H9 (cell line): ENCODE data around the gene AGA. TPM values are rescaled to one million over a fixed set of nuclear protein-coding genes. Genes with fewer than 3 reads are reported as not detected.

Experiments used
- DNase-seq: peaks from one replicate; pipeline ENCODE4 v3.0.0-alpha.2; 2017
- H2AFZ ChIP-seq: one replicate; pipeline ENCODE4 v1.6.1; 2013; ENCODE audit warnings: mild to moderate bottlenecking, low read length, control low read depth, moderate library complexity
- H2AK5ac ChIP-seq: 2 replicates; pipeline ENCODE4 v1.6.1; 2013; ENCODE audit warnings: low read length, control low read depth, mixed read lengths; ENCODE audit not compliant: insufficient read length
- H2BK120ac ChIP-seq: one replicate; pipeline ENCODE4 v1.6.1; 2013; ENCODE audit warnings: low read depth, mild to moderate bottlenecking, low read length, control low read depth, inconsistent platforms; ENCODE audit not compliant: poor library complexity, severe bottlenecking
- H2BK12ac ChIP-seq: 2 replicates; pipeline ENCODE4 v1.6.1; 2013; ENCODE audit warnings: low read length, control low read depth, mixed read lengths, low read depth; ENCODE audit not compliant: insufficient read length
- H2BK15ac ChIP-seq: 2 replicates; pipeline ENCODE4 v1.6.1; 2013; ENCODE audit warnings: low read depth, low read length, control low read depth
- H2BK20ac ChIP-seq: one replicate; pipeline ENCODE4 v1.6.1; 2013; ENCODE audit warnings: low read depth, mild to moderate bottlenecking, low read length, control low read depth, inconsistent platforms; ENCODE audit not compliant: poor library complexity, severe bottlenecking
- H2BK5ac ChIP-seq: 2 replicates; pipeline ENCODE4 v1.6.1; 2013; ENCODE audit warnings: low read length, control low read depth, mixed read lengths; ENCODE audit not compliant: insufficient read length
- H3K14ac ChIP-seq: 2 replicates; pipeline ENCODE4 v1.6.1; 2013; ENCODE audit warnings: low read length, control low read depth; ENCODE audit not compliant: insufficient read depth
- H3K18ac ChIP-seq: 2 replicates; pipeline ENCODE4 v1.6.1; 2013; ENCODE audit warnings: low read depth, mild to moderate bottlenecking, mixed read lengths, low read length, control low read depth; ENCODE audit not compliant: insufficient read length
- H3K23ac ChIP-seq: 2 replicates; pipeline ENCODE4 v1.6.1; 2013; ENCODE audit warnings: low read length, control low read depth, mixed read lengths, low read depth; ENCODE audit not compliant: insufficient read length
- H3K23me2 ChIP-seq: 2 replicates; pipeline ENCODE4 v1.6.1; 2013; ENCODE audit warnings: low read depth, mild to moderate bottlenecking, mixed read lengths, low read length, control low read depth; ENCODE audit not compliant: insufficient read length, poor library complexity, severe bottlenecking
- H3K27ac ChIP-seq: 2 replicates; pipeline ENCODE4 v1.5.1; 2013; ENCODE audit warnings: low read length, control low read depth, mixed read lengths, low read depth; ENCODE audit not compliant: insufficient read length
- H3K27me3 ChIP-seq: 2 replicates; pipeline ENCODE4 v1.6.1; 2013; ENCODE audit warnings: low read length, control low read depth, inconsistent platforms; ENCODE audit not compliant: insufficient read depth
- H3K4ac ChIP-seq: 2 replicates; pipeline ENCODE4 v1.6.1; 2013; ENCODE audit warnings: low read depth, mild to moderate bottlenecking, control low read depth, inconsistent platforms, low read length, moderate library complexity
- H3K4me1 ChIP-seq: 2 replicates; pipeline ENCODE4 v1.6.1; 2013; ENCODE audit warnings: low read length, control low read depth, inconsistent platforms; ENCODE audit not compliant: insufficient read depth
- H3K4me2 ChIP-seq: 2 replicates; pipeline ENCODE4 v1.6.1; 2013; ENCODE audit warnings: low read length, control low read depth, mixed read lengths; ENCODE audit not compliant: insufficient read length, insufficient read depth
- H3K56ac ChIP-seq: 2 replicates; pipeline ENCODE4 v1.6.1; 2013; ENCODE audit warnings: low read depth, mild to moderate bottlenecking, mixed read lengths, low read length, control low read depth; ENCODE audit not compliant: insufficient read length
- H3K79me1 ChIP-seq: 2 replicates; pipeline ENCODE4 v1.6.1; 2013; ENCODE audit warnings: low read depth, mild to moderate bottlenecking, moderate library complexity, low read length, control low read depth, inconsistent platforms; ENCODE audit not compliant: insufficient read depth, poor library complexity, severe bottlenecking
- H3K79me2 ChIP-seq: 2 replicates; pipeline ENCODE4 v1.6.1; 2013; ENCODE audit warnings: low read length, control low read depth, inconsistent platforms; ENCODE audit not compliant: insufficient read depth
- H3K9ac ChIP-seq: 2 replicates; pipeline ENCODE4 v1.6.1; 2013; ENCODE audit warnings: low read length, control low read depth, mixed read lengths; ENCODE audit not compliant: insufficient read length; ENCODE audit errors: extremely low read depth
- H3K9me3 ChIP-seq: one replicate; pipeline ENCODE4 v1.6.1; 2013; ENCODE audit warnings: low read depth, low read length, inconsistent platforms; ENCODE audit not compliant: control insufficient read depth
- H3T11ph ChIP-seq: one replicate; pipeline ENCODE4 v1.6.1; 2013; ENCODE audit warnings: mild to moderate bottlenecking, low read length, control low read depth, inconsistent platforms
- H4K20me1 ChIP-seq: one replicate; pipeline ENCODE4 v1.6.1; 2013; ENCODE audit not compliant: control insufficient read depth, insufficient read length, insufficient read depth
- H4K5ac ChIP-seq: 2 replicates; pipeline ENCODE4 v1.6.1; 2013; ENCODE audit warnings: low read depth, mild to moderate bottlenecking, mixed read lengths, low read length, control low read depth; ENCODE audit not compliant: insufficient read length
- H4K8ac ChIP-seq: replicated peaks from 2 replicates; pipeline ENCODE4 v1.6.1; 2013; ENCODE audit warnings: low read length, control low read depth, mixed read lengths, low read depth; ENCODE audit not compliant: insufficient read length
- H4K91ac ChIP-seq: 2 replicates; pipeline ENCODE4 v1.6.1; 2013; ENCODE audit warnings: low read depth, mild to moderate bottlenecking, moderate library complexity, mixed read lengths, low read length, control low read depth; ENCODE audit not compliant: insufficient read length
- H3K27ac Mint-ChIP-seq, 3 experiments: 2 replicates in 2 of 3; 3 replicates in 1 of 3; pipeline ENCODE4 v1.8.0; 2020 to 2021; ENCODE audit warnings: mixed read lengths in 3 of 3, mild to moderate bottlenecking in 1 of 3, moderate library complexity in 1 of 3
- H3K27me3 Mint-ChIP-seq: 2 replicates; pipeline ENCODE4 v1.8.0; 2021; ENCODE audit warnings: low read depth, mild to moderate bottlenecking, moderate library complexity, mixed read lengths
- H3K36me3 Mint-ChIP-seq, 3 experiments: 2 replicates in 2 of 3; 3 replicates in 1 of 3; pipeline ENCODE4 v1.8.0; 2020 to 2021; ENCODE audit warnings: low read depth in 3 of 3, mixed read lengths in 3 of 3; ENCODE audit not compliant: insufficient read depth in 1 of 3
- H3K4me1 Mint-ChIP-seq, 2 experiments: 2 replicates each; pipeline ENCODE4 v1.8.0; 2020; ENCODE audit warnings: mixed read lengths in 2 of 2
- H3K4me3 Mint-ChIP-seq, 2 experiments: 2 replicates in 1 of 2; 3 replicates in 1 of 2; pipeline ENCODE4 v1.8.0; 2020 to 2021; ENCODE audit warnings: mild to moderate bottlenecking in 2 of 2, mixed read lengths in 2 of 2, moderate library complexity in 1 of 2
- H3K9me3 Mint-ChIP-seq, 2 experiments: 2 replicates in 1 of 2; 3 replicates in 1 of 2; pipeline ENCODE4 v1.8.0; 2020; ENCODE audit warnings: mild to moderate bottlenecking in 2 of 2, mixed read lengths in 2 of 2, moderate library complexity in 1 of 2
- CTCF ChIP-seq: fragments of 200-600 bp; sonication (generic); conservative IDR thresholded peaks from 3 replicates; pipeline ENCODE4 v1.8.0; 2021; ENCODE audit warnings: antibody characterized with exemption, mild to moderate bottlenecking
- WGBS: extraction: QIAGEN DNeasy Blood & Tissue Kit; methylation state at CpG from one replicate; pipeline ENCODE4 v1.1.7; 2013; ENCODE audit warnings: missing lambda C conversion rate, low lambda C conversion rate, mixed read lengths; ENCODE audit not compliant: insufficient read length; ENCODE audit errors: extremely low coverage; 5-methylcytosine and 5-hydroxymethylcytosine counted together
- total RNA-seq: library from RNA; stranded (reverse); gene quantifications from 2 replicates; pipeline ENCODE4 v1.2.1, GENCODE V29; 2021

The AGA gene
- total RNA-seq, 1 experiment from 2014 or later = 10.0 TPM

- no CpG with 5 or more reads among the region's 1 CpG for WGBS
- H3K79me1 ChIP-seq = no peaks in the 10 kb centered on the region
- Mint-ChIP-seq H3K36me3 (no peaks in the 10 kb centered on the region), H3K9me3 (no peaks in the 10 kb centered on the region; a peak in 2 of 5 replicates), H3K27ac (no peak overlapping the region), H3K4me1 (peaks cover 16 to 26% of the 10 kb centered on the region in 2 experiments), H3K4me3 (no peak overlapping the region), H3K27me3 (no peaks in the 10 kb centered on the region)
- H3K27ac ChIP-seq = no peak overlapping the region
- H3K18ac ChIP-seq = no peak overlapping the region
- no peak overlapping the region for H3K56ac ChIP-seq
- no peak overlapping the region for H3K9ac ChIP-seq
- H4K5ac ChIP-seq = no peak overlapping the region
- no peak overlapping the region for H2BK120ac ChIP-seq
- TF ChIP-seq CTCF = no peak
- H4K20me1 ChIP-seq = no peaks in the 10 kb centered on the region
- H4K91ac ChIP-seq = no peak overlapping the region
- no peak overlapping the region for H3T11ph ChIP-seq
- H2AK5ac ChIP-seq = no peak overlapping the region
- H3K23ac ChIP-seq = no peak overlapping the region
- H3K4me2 ChIP-seq = no peak overlapping the region
- H3K9me3 ChIP-seq = no peaks in the 10 kb centered on the region
- H2BK12ac ChIP-seq = no peak overlapping the region
- H3K4me1 ChIP-seq = no peaks in the 10 kb centered on the region; the same call in 1 of the 2 replicates
- no peak overlapping the region for H3K4ac ChIP-seq
- no peak overlapping the region for H2AFZ ChIP-seq
- no peak overlapping the region for H2BK20ac ChIP-seq
- no peak overlapping the region for H2BK5ac ChIP-seq
- no peaks in the 10 kb centered on the region for H3K79me2 ChIP-seq
- no peaks in the 10 kb centered on the region for H3K23me2 ChIP-seq
- no peak overlapping the region for H4K8ac ChIP-seq
- no peak overlapping the region for H2BK15ac ChIP-seq
- no peak overlapping the region for H3K14ac ChIP-seq
- no peak for DNase-seq
- no peaks in the 10 kb centered on the region for H3K27me3 ChIP-seq
Observed at GRCh38 chr4:177448850-177449249, 6.6 kb upstream of the AGA start.
